GM18868 (cell line): ENCODE measurements around the gene PLTP.
"Not testable (repeated sequence)": the region's sequence is repeated elsewhere in the genome, so short reads cannot be mapped to it uniquely, and the experiment has no call there.

ENCODE experiments used
- ATAC-seq: cut with Tn5 transposase; IDR thresholded peaks from one replicate; pipeline ENCODE4 v1.9.1; 2021; ENCODE audit warnings: mild to moderate bottlenecking, moderate library complexity; ENCODE audit not compliant: unreplicated experiment

The PLTP gene, protein sequence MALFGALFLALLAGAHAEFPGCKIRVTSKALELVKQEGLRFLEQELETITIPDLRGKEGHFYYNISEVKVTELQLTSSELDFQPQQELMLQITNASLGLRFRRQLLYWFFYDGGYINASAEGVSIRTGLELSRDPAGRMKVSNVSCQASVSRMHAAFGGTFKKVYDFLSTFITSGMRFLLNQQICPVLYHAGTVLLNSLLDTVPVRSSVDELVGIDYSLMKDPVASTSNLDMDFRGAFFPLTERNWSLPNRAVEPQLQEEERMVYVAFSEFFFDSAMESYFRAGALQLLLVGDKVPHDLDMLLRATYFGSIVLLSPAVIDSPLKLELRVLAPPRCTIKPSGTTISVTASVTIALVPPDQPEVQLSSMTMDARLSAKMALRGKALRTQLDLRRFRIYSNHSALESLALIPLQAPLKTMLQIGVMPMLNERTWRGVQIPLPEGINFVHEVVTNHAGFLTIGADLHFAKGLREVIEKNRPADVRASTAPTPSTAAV

DNA sequence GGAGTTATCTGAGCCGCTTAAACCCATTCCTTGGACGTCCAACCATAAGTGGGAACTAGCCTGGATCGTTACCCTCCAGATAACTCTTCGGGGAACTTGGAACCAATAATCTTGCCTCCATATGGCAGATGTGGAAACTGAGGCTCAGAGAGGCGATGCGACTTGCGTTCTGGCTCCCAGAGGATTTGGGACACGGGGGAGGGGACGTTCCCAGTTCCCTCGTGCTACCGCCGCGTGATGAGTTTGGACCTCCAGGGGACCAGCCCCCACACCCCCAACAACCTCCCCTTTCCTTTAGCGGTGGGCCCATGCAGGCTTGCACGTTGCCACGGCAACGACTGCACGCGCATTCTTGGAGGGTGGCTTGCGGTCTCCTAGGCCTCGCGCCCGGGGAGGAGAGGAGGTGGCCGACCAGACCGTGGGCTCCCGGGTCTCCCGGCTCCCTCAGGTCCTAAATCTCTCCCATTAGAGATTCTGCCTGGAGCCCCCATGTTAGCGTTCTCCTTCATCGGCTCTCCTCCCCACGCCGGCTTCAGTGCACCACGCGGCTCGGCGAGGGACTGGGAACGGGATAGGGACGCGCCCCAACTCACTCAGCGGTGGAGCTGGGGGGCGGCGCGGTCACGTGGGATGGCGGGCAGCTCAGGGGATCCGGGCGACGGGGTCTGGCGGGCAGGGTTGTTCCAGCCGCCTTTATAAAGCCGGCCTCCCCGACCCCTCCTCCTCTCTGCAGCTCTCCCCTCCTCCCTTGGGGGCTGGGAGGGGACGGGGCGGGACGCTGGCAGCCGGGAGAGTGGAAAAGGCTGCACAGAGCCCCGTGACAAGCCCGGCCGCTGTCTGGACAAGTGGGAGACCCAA, at the start of gene PLTP:
TSS of gene PLTP (minus strand) at position 670 of the 858 bp plus-strand sequence. CDS start 703 bp downstream, outside the sequence.
- ATAC-seq = no peak

DNA sequence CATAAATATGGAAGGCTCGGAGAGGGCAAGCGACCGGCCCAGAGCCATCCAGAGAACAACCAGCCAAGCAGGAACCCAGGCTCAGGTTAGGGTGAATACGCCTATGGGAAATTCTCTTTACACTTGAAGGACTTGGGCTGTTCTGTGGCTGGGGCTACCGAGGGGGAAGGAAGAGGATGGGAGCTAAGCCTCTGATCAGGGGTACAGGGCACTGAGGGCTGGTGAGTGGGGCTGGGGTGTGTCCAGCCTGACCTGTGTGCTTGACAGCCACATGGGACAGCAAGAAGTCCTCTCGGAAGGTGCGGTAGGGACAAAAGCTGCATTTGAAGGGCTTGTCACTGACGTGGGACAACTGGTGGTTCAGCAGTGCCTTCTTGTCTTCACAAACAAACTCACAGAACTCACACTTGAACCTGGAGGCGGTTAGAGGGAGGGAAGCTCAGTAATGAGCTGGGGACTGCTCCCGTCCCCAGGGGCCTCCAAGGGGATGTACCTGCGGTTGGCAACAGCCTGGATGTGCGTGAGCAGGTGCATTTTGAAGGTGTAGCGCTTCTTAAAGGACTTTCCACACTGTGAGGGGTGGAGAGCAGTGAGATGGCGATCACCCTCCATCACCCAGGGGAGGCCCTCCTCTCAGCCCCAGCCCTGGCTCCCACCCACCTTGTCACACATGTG, 48.1 kb upstream of the PLTP start:
- ATAC-seq = no peak

DNA sequence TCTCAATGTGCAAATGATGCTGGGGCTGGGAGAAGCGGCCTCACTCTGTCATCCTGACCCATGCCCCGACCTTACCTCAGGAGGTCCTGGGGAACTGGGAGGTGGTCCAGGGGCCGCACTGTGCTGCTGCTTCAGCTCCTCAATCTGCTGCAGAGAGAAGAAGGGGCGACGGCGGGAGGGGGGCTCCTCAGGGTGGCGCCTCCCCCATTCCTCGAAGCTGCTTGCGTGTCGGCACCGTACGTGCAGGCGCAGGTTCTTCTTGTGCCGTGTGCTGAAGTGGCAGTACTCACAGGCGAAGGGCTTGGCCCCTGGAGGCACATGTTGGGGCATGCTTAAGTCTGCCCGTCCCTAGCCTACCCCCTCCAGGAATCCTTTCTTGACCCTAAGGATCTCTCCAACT, 47.2 kb upstream of the PLTP start:
- no peak for ATAC-seq

DNA sequence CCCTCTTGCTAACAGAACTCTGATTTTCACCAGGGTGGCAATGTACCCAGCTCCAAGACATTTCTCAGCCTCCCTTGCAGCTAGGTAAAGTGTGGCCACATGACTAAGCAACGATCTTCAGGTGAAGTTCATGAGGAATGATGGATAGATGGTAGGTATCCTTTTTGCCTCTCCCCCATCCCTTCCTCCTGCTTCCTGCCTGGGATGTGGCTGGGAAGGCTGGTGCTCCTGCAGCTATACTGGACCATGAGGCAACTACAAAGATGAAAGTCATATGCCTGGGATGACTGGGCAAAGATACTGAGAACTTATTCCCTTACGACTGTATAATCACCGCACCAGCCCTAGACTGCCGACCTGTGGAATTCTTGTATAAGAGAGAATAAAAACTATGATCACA, 46.6 kb upstream of the PLTP start:
- ATAC-seq = no peak

DNA sequence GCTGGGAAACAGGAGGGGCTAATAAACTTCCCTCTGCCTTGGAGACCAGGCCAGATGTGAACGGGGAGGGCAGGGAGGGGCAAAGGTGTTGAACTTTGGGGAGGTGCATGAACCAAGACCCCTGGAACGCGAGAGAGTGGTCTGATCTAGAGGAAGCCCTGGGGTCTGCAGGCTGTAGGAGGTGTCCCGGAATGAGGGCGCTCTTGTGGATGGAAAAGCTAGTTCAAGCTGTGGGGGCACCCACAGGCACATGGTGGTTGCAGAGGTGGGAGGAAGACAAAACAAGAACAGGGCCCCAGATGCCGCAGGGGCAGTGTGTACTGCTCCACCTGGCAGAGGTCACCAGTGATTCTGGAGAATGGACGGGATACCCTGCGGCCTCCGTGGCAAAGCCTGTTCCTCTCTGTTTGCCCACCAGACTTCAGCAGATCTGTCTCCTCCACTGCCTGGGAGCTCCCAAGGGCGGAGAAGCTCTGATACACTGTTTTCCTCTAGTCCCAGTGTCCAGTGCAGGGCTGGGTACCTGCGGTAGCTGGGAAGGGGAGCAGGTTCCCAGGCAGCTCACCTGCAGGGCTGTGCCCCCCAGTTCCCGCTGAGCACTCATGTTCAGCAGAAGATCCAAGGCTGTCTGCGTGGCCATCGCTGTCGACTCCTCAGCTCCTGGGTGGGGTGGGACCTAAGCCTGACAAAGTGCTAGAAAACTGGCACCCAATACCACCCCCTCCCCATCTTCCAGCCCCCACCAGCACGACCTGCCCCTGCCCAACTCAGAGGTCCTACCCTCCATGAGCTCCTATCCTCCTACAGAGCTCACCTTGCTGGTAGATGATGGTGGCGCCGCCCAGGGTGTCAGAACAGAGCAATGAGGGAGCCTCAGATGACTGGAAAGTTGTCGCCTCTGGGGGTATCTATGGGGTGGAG, 45.3 kb upstream of the PLTP start:
- ATAC-seq = no peak

DNA sequence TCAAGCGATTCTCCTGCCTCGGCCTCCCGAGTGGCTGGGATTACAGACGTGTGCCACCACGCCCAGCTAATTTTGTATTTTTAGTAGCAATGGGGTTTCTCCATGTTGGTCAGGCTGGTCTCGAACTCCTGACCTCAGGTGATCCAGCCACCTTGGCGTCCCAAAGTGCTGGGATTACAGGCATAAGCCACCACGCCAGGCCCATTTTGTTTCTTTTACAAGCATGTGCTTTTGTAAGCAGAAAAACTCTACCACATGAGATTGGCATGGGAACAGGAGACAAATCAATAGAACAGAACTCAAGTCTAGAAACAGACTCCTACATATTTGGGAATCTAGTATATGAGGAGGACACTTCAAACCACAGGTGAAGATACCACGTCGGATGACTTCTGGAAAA, 44.4 kb upstream of the PLTP start:
- ATAC-seq = not testable (repeated sequence)

DNA sequence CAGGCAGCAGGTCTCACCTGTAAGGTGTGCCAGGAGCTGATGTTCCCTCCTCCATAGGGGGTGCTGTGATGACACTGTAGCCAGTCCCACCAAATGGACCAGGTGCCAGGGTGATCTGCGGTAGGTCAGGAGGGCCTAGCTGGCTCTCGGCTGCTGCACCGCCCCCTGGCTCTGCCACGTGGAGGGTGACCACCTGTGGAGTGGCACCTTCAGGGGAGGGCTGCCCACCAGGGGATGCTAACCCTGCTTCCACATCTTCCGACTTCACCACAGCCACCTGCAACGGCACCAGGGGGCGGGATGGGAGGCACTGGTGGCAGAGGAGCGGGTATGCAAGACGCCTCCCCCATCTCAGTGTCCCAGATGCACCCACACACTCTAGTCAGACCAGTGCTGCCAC, 41.7 kb upstream of the PLTP start:
- ATAC-seq = no peak

DNA sequence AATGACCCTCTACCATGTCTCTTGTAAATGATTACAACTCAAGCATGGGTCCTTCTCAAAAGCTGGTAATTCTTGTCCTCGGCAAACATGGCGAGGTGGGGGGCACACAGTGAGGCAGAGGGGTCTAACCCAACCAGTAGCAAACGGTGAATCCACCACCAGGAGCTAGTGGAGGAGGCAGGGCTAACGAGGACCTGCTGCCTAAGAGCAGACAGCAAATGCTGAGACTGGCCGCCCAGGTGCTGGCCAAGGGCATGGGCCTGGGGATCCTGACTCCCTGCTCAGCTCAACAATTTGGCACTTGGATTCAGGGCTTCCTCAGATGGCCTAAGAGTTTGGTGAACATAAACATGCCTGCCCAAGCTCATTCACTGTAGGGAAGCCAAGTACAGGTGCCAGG, 40.9 kb upstream of the PLTP start:
- no peak for ATAC-seq

DNA sequence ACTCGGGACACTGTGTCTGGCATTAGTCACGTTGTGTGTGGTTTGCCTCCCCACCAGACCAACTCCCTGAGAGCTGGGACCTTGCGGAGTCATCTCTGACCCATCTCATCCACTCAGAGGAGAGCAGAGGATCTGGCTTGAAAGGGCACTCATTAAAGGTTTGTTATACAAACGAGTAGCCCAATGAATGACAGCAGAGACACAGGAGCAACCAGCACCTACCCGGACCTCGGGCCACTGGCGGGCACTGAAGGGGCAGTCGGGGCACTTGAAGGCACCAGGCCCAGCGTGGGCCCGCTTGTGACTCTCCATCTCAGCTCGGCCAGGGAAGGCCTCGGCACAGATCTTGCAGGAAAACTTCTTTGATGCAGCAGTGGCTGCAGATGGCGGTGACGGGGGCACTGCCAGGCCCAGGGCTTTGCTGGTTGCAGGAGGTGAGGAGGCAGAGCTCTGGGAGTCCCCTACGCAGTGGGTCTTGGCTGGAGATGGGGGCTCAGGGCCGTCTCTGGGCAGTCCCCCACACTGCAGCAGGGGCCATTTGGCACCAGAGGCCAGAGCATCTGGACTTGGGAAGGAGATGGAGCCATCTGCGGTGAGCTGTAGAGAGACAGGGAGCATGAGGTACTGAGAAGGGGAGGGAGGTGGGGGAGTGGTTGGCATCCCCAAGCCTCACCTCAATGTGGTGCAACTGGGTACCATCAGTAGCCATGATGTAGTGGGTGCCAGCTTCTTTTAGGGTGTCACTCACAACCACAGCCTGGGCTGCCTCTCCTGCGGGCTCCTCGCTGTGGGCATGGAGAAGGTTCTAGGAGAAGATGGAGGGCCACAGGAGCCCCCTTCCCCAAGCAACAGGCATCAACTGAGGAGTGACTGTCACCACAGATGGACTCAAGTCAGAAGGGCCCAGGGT, 40.2 kb upstream of the PLTP start:
- no peak for ATAC-seq

DNA sequence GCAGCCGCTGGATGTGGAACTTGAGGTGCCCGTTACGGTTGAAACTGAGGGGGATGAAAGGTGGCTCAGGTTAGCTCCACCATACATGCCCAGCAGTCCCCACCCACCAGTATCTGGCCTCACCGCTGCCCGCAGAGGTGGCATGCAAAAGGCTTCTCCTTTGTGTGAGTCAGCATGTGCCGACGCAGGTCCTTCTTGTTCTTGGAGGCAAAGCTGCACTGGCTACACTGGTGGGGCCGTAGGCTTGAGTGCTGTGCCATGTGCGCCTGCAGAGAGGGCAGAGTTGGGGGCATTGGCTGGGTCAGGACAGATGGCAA, 38.3 kb upstream of the PLTP start:
- ATAC-seq = no peak

DNA sequence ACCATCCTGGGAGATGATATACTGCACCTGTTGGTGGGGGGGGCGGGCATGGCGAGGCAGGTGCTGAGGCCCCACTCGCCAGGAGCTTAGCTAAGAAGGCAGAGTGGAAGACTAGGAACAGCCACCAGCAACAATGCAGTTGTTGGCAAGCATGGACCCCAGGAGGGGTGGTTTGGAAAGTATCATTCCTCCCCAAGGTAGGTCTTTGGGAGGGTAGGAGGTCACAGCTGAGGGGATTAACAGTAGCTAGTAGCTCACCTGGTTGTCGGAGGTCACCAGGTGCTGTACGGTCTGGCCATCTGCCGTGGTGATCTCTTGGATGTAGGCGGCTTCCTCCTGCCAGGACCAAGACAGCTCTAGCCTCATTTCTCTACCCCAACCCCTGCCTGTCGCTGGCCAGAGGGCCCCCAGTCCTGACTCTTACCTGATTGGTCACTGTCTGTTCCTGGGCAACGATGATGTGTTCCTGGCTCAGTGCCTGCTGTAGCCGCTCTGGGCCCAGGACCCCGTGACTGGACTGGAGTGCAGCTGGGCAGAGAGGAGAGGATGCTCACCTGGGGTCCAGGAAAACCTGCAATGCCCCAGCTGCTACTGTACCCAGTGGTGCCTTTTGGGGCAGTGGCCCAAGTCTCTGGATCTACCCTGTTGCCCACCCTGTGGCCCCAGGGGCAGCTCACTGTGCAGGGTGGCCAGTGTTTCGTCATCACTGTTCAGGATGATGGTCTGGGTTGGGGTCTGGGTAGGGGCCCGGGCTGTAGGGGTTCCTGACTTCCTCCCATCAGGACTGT, 37.8 kb upstream of the PLTP start:
- no peak for ATAC-seq

DNA sequence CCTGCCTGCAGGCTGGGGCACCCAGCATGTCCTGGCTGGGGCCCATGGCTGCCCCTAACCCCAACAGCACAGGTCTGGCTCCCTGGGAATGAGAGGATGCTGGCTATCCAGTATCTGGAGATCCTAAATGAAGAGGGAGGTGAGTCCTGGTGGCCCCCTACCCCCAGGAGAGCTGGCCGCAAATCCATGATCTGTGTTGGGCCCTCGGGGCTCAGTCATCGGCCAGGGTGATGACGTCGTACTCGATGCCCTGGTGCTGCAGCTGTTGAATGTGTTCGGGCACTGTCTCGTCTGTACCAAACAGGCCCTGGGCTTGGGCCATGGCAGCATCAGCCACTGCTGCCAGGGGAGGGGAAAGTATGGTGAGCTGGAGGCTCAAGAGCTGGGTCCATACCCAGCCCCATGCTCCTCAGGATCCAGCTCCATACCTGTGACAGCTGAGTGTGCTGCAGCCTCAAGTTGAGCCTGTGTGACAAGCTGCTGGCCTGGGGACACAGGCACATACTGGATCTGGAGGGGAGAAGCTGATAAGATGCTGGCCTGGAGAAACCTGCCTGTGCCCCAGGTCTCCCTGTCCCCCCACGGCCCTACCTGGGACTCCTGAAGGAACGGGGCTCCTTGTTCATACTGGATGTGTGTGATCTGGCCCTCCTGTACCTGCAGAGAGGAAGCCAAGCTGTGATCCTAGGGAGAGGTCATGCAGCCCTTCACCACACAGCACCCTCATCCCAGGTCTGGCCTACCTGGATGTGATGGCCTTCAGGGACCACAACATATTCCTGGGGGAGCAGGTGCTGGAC, 37.0 kb upstream of the PLTP start:
- no peak for ATAC-seq

DNA sequence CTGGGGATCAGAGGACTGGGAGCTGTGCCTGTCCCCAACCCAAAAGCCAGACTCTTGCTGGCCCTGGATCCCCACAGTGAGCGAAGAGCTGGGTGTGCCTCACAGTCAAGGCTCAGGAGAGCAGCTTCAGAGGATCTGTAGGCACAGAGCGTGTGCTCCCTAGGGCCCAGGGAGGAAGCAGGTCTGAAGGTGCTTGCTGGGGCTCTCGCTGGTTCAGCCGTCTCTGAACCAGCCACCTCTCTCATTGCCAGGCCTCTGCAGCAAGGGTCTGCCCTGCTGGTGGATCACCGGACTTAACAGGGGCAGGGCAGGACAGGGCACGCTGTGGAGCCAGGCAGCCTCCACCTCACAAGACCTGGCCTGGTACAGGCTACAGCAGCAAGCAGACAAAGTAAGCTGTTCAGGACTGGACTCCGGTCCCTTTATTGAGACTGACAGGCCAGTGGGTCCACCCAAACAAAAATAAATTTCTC, 36.3 kb upstream of the PLTP start:
- ATAC-seq = no peak

DNA sequence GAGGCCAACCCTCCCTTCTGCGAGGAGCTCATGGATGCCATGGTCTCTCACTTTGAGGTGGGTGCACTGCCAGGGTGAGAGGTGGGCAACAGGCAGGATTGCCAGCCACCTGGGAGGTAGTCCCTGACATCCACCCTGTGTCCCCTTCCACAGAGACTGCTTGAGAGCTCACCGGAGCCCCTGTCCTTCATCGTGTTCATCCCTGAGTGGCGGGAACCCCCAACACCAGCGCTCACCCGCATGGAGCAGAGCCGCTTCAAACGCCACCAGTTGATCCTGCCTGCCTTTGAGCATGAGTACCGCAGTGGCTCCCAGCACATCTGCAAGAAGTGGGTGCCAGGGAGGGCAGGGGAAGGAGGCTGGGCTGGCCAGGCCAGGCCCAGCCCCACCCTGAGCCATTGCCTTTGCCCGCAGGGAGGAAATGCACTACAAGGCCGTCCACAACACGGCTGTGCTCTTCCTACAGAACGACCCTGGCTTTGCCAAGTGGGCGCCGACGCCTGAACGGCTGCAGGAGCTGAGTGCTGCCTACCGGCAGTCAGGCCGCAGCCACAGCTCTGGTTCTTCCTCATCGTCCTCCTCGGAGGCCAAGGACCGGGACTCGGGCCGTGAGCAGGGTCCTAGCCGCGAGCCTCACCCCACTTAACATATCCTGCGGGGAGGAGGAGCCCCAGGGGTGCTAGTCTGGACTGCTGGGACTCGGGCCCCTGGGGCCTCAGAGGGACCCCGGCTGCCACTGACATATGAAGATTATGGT, 35.3 kb upstream of the PLTP start:
- no peak for ATAC-seq

DNA sequence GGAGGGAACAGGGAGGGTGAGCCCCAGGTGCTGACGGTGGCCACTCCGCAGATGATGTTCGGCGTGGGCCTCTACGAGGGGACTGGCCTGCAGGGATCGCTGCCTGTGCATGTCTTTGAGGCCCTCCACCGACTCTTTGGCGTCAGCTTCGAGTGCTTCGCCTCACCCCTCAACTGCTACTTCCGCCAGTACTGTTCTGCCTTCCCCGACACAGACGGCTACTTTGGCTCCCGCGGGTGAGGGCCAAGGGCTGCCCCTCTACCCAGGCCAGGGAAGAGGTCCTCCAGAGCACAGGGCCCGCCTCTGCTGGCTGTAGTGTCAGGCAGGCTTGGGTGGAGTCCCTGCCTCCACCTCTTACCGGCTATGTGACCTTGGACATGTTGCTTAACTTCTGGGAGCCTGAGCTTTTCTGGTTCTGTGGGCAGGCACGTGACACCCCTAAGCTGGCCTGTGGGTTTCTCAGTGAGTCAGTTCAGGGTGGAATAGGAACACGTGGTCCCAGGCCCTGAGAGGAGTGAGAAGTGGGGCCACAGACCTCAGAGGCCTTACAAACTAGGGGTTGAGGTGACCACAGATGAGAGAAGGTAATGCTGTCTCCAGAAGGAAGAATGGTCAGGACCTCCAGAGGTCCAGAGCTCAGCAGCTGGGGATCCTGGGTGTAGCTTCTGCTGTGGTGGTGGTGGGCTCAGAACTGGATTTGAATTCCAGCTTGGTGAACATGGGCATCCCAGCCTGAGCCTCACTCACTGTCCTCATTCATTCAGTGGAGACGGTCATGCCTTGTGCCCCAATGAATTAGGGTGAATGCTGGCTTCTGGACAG, 34.4 kb upstream of the PLTP start:
- ATAC-seq = no peak

DNA sequence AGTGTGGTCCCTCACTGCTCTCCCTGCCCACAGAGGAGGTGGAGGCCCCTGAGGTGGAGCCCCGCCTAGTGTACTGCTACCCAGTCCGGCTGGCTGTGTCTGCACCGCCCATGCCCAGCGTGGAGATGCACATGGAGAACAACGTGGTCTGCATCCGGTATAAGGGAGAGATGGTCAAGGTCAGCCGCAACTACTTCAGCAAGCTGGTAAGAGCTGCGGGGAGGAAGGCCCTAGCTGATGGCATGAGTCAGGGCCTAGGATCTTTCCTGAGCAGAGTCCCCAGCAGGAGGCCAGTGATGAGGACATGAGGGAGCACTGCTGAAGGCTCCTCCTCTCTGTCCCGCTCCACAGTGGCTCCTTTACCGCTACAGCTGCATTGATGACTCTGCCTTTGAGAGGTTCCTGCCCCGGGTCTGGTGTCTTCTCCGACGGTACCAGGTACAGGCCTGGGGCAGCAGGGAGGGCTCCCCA, 33.8 kb upstream of the PLTP start:
- no peak for ATAC-seq
